ENCODE measurements around the gene INS.

- TF ChIP-seq GABPA (IDR thresholded peaks at IDR 0.05; ENCODE audit: low read depth) (no peak), CTCF (IDR thresholded peaks at IDR 0.05; ENCODE audit: insufficient read depth, low read length) (no peak), POLR2AphosphoS5 (IDR thresholded peaks at IDR 0.05; ENCODE audit: low read depth) (no peak), SPI1 (IDR thresholded peaks at IDR 0.05; ENCODE audit: borderline replicate concordance, low read depth) (no peak)
Observed at GRCh38 chr11:2169005-2169378, 8.0 kb upstream of the INS start.
